NCI-H1694 treated with DMSO at 0.1 percent for 48 hours (cell line): ENCODE results near the gene SULF2.

Experiments used
- DNase-seq: peaks from one replicate; lab custom pipeline; 2025; lab: John Stamatoyannopoulos, UW

Gene SULF2

DNA sequence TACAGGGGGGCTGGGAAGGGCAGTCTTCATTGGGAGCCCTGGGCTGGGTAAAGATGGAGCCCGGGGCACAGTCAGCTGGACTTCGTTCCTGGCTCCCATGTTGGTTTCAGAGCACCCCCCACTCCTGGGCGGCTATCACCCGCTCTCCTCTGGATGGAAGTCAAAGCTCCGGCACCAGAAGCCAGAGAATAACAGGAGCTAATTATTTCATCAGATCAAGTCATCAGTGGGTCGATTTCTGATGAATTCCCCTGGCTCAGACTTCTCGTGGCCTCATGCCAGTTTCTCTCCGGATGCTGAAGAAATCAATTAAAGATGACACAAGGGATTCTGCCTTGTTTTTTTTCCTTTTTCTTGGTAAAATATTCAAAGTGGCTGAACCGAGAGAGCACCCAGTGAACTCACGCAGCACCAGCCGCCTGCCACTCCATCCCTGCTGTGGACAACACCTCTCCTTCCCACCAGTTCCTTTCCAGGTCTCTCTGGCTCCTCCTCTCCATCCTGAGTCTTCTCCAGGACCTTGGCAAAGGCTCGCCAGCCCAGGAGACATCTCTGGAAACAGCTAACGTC lies 22.5 kb downstream of the SULF2 start:
- no peak for DNase-seq

DNA sequence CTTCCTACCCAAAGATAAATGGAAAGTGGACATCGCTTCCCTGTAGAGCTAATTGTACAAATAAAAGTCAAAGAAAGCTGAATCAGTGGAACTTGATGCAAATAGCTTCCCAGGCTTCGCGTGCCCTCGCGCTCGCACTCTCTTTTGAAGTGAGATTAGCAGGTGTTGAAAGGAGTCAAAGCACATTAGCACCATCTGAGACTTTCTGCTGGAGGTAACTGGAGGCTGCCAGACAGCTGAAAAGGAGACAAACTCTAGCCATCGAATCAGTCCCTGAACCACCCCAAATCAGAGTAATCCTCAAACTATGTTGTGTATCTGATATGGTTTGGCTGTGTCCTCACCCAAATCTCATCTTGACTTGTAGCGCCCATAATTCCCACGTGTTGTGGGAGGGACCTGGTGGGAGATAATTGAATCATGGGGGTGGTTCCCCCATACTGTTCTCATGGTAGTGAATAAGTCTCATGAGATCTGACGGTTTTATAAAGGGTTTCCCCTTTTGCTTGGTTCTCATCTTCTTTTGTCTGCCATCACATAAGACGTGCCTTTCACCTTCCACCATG lies 23.7 kb downstream of the SULF2 start:
- DNase-seq = no peak

DNA sequence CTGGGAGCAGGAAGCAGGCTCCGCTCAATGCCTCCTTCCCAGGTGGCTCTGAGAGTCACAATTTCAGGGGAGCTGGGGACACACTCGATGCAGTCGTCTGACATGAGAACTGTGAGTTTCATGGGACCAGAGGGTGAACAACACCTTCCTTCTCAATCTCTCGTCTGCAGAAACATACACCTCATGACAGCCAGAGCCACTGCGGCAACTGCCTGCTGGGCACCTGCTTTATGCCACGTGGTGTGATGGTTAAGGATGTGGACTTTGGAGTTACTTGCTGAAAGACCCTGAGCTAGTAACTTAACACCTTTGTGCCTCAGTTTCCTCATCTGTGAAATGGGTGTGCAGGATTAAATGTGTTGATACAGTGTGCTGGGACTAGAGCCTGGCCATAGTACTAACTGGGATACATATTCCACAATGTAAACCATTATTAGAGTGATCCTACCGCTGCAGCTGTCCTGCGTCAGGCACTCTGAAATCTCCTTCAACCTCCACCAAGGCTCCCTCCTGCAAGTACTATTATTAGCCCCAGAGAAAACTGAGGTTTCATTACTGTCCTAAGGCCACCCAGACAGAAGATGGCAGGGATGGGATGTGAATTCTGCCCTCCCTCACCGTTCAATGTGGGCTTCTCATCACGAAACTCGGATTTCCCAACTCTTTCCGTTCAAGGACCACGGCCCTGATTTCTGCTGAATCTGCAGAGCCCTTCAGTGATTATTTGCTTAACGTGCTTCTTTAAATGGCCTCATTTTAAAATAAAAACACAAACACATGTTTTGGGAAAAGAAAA lies 24.4 kb downstream of the SULF2 start:
- DNase-seq = no peak

DNA sequence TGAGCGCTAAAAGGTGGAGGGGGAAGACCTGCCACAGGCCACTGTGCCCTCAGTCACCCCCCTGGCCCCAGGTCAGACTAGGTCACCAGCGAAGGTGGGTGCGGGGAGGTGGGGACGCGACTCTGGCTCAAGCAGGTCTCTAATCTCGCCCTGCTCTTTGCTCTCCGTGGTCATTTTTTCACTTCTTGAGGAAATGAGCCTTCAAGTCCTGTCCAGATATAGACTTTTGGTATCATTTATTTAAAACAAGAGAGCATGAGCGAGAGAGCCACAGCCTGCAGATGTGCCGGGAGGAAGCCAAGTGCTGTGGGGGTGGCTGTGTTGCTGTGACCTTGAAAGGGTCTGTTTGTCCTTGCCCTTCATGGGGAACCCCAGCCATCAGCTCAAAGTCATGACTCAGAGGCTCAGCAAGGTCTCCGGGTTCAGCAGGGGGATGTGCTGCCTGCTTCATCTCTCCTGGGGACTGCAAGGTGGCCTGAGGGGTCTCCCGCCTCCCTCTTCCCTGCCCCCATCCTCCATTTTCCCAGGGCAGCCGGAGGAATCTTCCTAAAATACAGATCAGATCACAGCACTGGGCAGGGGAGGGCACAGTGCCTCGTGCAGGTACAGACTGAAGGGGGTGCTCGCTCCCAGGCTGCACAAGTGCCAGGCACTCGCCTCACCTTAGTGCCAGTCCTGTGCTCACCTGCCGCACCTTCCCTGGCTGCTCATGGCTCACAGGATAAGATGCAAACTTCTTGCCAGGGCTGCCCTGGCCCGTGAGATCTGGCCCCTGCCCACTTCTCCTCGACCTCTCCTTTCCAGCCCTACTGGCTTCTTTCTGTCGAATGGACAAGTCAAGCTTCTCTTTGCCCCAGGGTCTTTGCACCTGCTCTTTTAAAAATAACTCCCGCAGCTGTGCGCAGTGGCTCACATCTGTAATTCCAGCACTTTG lies 26.5 kb downstream of the SULF2 start:
- no peak for DNase-seq

DNA sequence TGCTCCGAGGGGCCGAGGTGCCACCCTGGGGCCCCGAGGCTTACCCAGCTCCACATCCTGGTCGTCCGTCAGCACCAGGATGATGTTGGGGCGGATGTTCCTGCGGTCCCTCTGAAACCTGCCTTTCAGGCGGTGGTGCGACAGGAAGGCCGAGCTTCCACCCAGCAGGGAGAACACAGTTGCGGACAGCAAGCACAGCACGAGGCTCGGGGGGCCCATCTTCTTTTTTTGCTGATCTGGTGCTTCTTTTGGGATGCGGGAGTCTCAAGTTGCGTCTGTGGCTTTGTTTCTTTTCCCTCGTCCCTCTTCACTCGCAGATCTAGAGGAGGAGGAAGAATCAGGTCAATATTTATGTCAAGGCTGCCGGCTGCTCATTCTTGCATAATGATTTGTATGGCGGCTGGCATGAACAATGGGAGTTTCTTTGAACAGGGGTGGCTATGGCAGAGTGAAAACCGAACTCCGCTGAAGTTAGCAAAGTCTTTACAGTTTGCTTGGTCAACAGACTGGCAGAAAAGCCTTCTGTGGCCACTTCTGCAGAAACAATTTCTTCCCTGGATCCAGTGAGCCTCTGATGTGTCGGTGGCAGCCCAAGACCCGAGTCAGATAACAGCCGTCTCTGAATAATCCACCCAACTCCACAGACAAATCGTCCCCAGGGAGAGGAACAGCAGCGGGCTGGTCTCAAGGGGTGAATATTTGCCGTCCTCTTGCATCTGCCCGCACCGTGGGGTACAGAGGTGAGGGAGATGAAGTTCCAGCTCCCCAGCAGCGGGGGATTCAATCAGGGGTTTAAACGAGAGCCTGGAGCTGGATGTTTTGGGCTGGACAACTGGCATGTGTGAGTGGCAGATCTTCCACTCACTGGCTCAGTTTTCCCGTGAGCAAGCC lies 27.9 kb downstream of the SULF2 start:
- no peak for DNase-seq

DNA sequence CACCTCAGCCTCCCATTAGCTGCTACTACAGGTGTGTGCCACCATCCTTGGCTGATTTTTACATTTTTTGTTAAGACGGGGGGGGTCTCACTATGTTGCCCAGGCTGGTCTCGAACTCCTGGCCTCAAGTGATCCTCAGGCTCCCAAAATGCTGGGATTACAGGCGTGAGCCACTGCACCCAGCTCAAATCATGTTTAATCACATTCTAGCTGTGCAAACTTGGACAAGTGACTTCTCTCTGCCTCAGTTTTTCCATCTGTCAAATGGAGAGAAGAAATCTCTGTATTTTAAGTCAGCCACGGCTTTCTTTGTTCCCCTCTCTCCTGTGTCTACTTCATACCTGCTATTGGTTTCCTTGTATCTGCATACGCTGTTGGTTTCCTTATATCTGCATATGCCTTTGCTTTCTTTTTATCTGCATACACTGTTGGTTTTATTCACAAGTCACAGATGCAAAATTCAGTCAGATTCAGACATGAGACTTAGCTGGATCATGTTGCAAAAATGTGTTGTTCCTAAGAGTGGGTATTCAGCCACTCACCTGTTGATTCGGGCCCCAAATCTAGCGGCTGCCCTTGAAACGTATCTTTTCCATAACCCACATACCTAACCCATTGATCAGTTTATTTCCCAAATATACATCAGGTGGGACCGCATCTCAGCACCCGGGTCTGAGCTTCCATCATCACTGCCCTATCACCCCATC lies 30.2 kb downstream of the SULF2 start:
- no peak for DNase-seq

DNA sequence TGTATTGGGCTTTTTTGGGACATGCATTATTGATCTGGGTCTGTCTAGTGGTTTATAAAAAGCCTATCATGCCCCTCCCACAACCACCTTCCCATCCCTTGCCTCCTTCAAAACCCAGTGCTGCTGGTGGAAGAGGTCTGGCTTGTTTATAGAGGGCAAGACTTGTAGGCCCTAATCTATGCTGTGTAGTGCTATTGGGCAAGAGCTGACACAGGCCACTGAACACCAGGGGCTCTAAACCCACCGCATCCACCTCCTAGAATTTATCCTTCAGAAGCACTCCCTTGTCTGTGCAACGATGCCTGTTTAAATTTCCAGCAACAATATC lies 30.9 kb downstream of the SULF2 start:
- no peak for DNase-seq

DNA sequence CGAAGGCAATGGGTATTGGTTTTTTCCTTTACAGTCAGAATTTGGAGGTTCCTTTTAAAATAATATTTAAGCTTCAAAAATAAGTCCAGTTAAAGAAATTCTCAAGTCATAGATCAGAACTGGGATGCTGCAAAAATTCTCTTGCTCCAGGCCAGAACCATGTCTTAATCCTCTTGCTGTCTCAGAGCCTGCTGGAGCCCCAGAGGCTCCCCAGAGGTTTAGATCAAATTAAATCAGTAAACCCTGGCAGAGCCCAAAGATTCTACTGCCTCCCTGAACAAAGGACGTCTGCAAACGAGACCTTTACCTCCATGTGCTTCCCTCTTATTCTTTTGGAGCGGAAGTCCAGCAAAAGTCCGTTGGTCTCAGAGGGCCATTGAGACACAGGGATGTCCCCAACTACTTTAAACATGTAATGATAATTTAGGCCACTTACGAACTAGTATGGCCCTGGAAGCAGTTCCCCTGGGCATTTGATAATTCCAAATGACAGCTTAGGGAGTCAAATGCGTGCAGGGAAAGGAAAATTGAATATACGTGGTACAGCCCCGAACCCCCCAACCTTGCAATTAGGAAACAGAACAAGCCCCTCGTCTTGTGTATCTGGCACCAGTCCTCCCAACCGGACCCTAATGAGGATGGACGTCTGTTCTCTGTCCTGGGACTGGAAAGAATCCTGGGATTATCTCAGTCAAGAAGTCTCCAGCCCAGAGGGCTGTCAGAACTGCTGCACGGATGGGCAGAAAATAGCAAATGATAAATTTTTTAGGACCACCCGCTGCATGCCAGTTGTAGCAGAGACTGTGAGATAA lies 31.5 kb downstream of the SULF2 start:
- DNase-seq = no peak

DNA sequence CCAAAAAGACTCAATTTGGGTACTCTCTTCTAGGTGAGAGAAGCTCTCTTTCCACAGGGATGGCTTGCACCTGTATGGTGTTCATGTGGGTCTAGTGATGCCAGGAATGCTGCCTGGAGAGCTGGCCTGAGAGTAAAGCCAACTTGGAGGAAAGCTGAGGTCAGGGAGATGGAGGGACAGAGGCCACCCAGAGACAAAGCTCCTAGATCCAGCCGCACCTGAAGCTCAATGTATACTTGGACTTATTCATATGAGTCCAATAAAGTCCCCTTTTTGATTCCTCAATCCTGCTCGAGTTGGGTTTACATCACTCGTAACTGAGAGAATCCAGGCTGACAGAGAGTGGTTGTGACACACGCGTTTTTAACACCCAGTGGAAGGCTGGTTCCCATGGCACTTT lies 33.8 kb downstream of the SULF2 start:
- no peak for DNase-seq

DNA sequence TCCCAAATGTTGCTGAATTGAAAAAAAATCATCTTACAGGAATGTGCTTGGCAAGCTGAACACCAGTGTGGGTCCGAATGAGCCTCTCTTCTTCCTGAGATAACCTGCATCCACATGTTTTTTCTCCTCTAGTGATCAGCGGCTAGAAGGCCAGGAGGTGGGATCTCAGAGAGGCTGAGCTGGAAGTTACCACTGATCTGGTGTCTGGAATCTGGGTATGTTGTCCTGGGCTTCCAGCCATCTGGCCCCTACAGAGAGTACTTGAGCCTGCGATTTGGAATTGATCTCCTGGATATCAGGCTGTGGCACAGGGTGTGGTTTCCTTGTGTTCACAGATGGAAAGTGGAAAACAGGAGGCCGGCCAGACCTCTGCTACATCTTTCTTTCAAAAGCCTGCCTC lies 35.9 kb downstream of the SULF2 start:
- no peak for DNase-seq

DNA sequence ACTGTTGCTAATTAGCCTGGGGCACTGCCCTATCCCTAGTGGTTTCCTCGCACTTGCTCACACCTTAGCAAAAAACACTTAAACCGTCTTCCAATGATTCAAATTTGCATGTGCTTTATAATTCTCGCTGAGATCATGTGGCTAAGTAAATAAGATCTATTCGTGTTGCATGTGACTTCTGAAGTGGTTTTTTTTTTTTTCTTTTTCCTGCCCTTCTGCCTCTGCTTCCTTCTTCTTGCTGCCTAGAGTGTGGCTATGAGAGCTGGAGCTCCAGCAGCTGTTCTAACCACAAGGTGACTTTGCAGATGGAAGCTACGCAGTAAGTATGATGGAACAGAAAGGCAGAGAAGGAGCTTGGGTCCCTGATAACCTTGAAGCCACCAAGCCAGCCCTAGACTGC lies 36.5 kb downstream of the SULF2 start:
- DNase-seq = no peak

DNA sequence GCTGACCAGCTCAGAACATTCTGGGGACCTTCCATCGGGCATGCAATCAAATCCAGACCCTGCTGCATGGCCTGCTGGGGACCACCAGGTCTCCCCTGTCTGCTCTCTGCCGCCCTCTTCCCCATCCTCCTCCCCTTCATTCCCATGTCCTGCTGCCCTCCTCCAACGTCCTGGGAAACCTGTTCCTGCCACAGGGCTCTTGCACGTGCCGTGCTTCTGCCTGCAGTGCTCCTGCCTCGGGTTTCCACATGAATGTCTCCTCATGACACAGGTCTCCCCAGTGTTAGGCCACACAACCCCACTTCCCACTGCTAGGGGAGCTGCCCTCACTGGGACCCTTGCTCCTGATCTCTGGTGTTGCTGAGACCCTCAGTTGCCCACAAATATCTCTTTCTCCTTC lies 37.2 kb downstream of the SULF2 start:
- no peak for DNase-seq

DNA sequence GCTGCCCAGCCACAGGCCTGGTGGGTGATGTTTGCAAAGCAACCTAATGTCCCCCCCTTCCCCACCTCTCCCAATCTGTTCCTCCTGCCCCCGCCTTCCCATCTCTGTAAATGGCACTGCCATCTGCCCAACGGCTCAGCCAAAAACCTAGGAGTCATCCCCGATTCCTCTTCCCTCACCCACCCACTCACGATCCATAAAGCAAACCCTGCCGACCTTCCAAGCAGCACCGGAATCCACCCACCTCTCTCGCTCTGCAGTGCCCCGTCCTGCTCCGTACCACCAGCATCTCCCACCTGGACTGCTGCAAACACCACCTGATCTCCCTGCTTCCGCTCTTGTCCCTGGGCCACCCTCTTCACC lies 37.6 kb downstream of the SULF2 start:
- peak; percentile 43 for DNase-seq

DNA sequence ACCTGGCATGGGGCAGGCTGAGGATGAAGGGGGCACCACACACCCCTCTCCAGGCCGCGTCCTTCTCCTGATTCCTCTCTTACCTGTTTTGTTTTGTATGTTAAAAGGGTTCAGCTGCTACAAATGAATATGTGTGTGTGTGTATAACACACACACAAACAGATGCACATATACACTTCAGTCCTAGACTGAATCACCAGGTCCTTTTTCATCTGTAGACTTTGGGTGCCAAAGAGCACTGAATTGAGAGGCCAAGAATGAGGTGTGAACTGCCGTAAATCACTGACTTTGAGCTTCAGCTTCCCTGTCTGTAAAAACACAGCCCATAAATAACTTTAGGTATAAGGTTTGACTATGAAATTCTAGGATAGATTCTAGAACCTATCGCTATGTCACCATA lies 40.5 kb downstream of the SULF2 start:
- no peak for DNase-seq

DNA sequence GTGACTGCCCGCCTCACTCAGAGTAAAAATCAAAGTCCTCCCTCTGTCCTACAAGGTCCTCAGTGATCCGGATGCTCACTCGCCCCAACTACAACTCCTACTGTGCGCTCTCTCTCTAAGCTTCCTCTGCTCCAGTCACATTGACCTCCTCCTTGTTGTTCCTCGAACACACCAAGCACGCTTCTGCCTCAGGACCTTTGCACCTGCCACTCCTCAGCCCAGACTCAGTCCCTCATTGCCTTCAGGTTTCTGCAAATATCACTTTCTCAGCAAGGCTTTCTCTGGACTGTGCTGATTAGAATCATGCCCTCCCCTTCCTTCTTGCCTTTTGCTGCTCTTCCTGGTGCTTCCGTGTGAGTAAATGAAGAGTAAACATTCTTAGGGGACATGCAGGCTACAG lies 41.6 kb downstream of the SULF2 start:
- DNase-seq = no peak

DNA sequence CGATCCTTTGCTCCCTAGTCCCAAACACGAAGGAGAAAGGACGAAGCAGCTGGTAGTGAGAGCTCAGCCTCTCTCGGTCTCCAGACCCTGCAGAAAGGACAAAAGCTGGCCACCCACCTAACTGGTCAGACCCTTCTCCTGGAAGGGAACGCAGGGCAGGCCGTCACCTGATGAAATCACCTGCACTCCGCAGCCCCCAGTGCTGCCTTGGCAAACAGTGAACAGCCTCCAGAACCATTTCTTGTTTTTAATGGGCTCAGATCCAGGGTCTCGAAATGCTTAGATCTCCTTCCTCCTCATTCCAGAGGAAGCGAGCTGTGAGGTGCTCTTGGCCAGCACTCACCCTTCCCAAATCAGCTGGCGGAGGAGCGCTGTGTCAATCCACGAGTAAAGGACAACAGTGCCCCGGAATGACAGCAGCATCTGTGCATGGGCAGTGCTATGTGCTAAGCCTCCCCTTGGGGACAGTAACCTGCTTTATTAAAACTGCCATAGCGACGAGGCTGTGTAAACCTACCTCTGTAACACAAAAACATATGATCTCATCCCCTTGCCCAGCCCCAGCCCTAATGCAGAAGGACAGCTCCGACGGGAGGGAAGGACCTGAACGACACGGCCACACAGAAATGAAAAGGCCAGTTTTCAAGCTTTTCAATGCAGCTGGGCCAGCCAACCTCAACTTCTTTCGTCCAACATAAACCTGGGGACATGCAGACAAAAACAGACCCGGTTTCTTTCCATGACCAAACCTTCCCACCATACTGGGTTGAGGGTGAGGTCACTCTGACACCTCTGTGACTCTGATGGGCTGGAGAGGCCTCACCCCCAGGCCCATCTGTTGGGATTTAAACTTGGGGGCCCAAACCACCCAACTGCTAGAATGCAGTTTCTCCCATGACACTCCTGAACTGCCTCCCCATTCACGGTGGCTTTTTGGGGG lies 43.3 kb downstream of the SULF2 start:
- peak; percentile 4 for DNase-seq

DNA sequence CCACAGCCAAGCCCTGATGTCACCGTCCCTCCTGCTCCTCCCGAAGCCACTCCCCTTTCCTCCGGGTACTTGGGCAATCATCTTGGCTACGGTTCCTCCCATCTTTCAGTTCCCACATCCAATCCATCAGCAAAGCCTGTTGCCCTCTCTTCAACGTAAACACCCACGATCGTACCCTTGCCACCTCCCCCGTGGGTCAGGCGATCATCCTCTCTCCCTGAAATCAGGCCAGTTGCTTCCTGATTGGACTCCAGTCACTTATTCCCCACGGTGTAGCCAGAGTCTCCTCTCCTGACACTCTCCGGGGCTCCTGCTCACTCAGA lies 44.5 kb downstream of the SULF2 start:
- no peak for DNase-seq

DNA sequence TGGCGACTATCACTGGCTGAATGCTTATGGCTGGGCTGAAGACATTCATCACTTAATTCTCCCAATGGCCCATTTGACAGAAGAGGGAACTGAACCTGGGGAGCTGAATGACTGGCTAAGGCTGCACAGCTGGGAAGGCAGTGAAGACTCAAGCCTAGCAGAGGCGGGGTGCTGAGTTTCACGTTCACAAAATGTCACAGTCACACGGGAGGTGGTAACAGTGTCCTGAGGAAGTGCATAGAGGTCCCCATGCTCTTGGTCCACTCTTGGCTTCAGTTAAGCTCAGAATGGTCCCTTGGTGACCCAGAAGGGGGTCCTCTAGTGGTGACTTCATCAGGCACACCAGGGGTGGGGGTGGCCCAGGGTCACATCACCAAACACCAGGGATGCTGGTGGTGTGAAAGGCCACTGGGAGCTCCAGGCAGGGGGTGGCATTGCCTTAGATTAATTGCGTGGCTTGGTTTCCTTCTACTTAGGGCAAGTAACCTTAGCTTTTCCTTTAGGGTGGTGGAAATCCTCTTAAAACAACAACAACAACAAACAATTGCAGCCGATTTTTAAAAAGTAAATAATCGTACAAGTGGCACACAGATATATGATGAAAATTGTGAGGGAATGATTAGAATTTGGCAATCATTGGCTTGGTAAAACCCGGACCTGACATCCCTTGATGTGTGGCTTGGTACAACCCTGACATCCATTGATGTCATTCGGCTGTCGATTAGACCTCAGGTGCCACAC lies 45.0 kb downstream of the SULF2 start:
- no peak for DNase-seq

DNA sequence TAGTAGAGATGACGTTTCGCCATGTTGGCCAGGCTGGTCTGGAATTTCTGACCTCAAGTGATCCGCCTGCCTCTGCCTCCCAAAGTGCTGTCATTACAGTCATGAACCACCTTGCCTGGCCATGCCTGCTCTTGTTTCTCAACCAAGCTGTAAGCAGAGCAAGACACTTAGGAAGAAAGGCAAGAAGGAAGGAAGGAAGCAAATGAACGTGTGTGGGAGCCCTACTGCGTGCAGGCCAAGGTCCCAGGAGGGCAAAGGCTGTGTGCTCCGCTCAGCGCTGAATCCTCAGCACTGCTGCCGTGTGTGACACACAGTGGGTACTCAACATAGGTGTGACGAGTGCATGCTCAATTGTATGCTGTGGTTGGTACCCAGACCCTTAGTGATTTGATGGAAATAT lies 47.4 kb downstream of the SULF2 start:
- no peak for DNase-seq
